Measurements from ENCODE around the gene MAP2K2. TPM values are rescaled to one million over a fixed set of nuclear protein-coding genes. Genes with fewer than 3 reads are reported as not detected.

MAP2K2 gene
- total RNA-seq, 1 donor from 2014 or later, result 135 TPM

- intact Hi-C loops (cut with micrococcal nuclease), result no loop called here
Measured at GRCh38 chr19:4100647-4101495, 23.1 kb downstream of the MAP2K2 start.

- intact Hi-C loops (cut with micrococcal nuclease), result no loop called here
Measured at GRCh38 chr19:4099041-4099764, 24.7 kb downstream of the MAP2K2 start.

GRCh38 chr19:4098493-4098892 lies 25.4 kb downstream of the MAP2K2 start:
- intact Hi-C loops (cut with micrococcal nuclease), result no loop called here

GRCh38 chr19:4097501-4097900 lies 26.4 kb downstream of the MAP2K2 start:
- intact Hi-C loops (cut with micrococcal nuclease), result no loop called here

- intact Hi-C loops (cut with micrococcal nuclease), result no loop called here
Measured at GRCh38 chr19:4096049-4096892, 27.7 kb downstream of the MAP2K2 start.

GRCh38 chr19:4095488-4095844 lies 28.5 kb downstream of the MAP2K2 start:
- intact Hi-C loops (cut with micrococcal nuclease), result no loop called here

- intact Hi-C loops (cut with micrococcal nuclease), result no loop called here
Measured at GRCh38 chr19:4094761-4095487, 29.0 kb downstream of the MAP2K2 start.

GRCh38 chr19:4094291-4094690 lies 29.6 kb downstream of the MAP2K2 start:
- intact Hi-C loops (cut with micrococcal nuclease), result no loop called here

- intact Hi-C loops (cut with micrococcal nuclease), result no loop called here
Measured at GRCh38 chr19:4093643-4094175, 30.2 kb downstream of the MAP2K2 start.

- intact Hi-C loops (cut with micrococcal nuclease), result no loop called here
Measured at GRCh38 chr19:4090356-4091220, 33.3 kb downstream of the MAP2K2 start.

GRCh38 chr19:4089946-4090345 lies 34.0 kb downstream of the MAP2K2 start:
- intact Hi-C loops (cut with micrococcal nuclease), result loop anchor here (1.0 to 5.0 kb wide), 4 partner anchors 15 to 47 kb away; partner anchors contain the start of genes MAP2K2 and ZBTB7A

- intact Hi-C loops (cut with micrococcal nuclease), result loop anchor here (1.0 to 5.0 kb wide), 4 partner anchors 16 to 48 kb away; partner anchors contain the start of genes MAP2K2 and ZBTB7A
Measured at GRCh38 chr19:4089400-4089908, 34.5 kb downstream of the MAP2K2 start.

GRCh38 chr19:4088975-4089374 lies 34.9 kb downstream of the MAP2K2 start:
- intact Hi-C loops (cut with micrococcal nuclease), result loop anchor here (1.0 to 5.0 kb wide), 4 partner anchors 16 to 48 kb away; partner anchors contain the start of genes MAP2K2 and ZBTB7A

GRCh38 chr19:4087787-4088679 lies 35.9 kb downstream of the MAP2K2 start:
- intact Hi-C loops (cut with micrococcal nuclease), result loop anchor here (5.0 kb wide), 2 partner anchors 34 to 49 kb away; partner anchors contain the start of gene MAP2K2

GRCh38 chr19:4086411-4086867 lies 37.5 kb downstream of the MAP2K2 start:
- intact Hi-C loops (cut with micrococcal nuclease), result loop anchor here (5.0 kb wide), 2 partner anchors 36 to 51 kb away; partner anchors contain the start of gene MAP2K2

GRCh38 chr19:4084547-4084877 lies 39.4 kb downstream of the MAP2K2 start:
- intact Hi-C loops (cut with micrococcal nuclease), result no loop called here

GRCh38 chr19:4083677-4084546 lies 40.0 kb downstream of the MAP2K2 start:
- intact Hi-C loops (cut with micrococcal nuclease), result no loop called here
